ENCODE data around the gene POLD2.

DNA sequence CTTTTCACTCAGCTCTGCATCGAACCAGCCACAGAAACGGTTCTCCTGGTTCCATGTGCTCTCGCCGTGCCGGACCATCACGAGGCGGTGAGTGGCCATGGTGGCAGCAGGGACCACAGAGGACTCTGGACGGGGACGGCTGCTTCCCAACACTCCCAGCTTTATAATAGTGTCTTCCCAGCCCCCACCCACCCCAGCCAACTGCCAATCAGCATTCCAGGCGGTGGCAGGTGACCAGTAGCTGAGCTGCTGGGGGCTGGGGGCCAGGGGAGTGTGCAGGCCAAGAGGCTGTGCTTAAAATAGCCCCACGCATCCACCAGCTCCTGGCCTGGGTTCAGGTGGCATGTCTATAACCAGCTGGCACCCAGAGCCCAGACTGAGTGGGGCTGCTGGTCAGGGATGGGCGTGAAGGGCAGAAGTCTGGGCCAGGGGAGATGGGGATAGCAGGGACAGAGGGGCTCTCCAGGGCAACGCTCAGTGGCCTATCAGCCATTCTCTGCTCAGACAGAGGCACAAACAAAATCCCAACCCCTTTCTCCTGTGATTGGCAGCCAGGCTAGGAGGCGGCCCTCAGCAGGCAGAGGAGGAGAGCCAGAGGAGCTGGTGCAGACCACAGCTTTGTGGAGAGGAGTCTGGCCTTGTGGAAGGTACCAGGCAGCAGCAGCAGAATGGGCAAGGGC is 57.8 kb downstream of the POLD2 start, which contains the start of gene PGAM2:
- TF ChIP-seq, protein P1, sequence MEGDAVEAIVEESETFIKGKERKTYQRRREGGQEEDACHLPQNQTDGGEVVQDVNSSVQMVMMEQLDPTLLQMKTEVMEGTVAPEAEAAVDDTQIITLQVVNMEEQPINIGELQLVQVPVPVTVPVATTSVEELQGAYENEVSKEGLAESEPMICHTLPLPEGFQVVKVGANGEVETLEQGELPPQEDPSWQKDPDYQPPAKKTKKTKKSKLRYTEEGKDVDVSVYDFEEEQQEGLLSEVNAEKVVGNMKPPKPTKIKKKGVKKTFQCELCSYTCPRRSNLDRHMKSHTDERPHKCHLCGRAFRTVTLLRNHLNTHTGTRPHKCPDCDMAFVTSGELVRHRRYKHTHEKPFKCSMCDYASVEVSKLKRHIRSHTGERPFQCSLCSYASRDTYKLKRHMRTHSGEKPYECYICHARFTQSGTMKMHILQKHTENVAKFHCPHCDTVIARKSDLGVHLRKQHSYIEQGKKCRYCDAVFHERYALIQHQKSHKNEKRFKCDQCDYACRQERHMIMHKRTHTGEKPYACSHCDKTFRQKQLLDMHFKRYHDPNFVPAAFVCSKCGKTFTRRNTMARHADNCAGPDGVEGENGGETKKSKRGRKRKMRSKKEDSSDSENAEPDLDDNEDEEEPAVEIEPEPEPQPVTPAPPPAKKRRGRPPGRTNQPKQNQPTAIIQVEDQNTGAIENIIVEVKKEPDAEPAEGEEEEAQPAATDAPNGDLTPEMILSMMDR (IDR thresholded peaks at IDR 0.05; ENCODE audit: low read depth, low read length, poor library complexity, severe bottlenecking), result no peak
- peak; percentile 70; the same call in 1 of the 2 replicates for TF ChIP-seq EZH2phosphoT487 (IDR thresholded peaks at IDR 0.05; ENCODE audit: borderline replicate concordance, low read length)

Measured in DOHH2 (cell line).